ENCODE results near the gene GRHL1. TPM values are rescaled to one million over a fixed set of nuclear protein-coding genes. Genes with fewer than 3 reads are reported as not detected.

The GRHL1 gene
- total and polyA plus RNA-seq, 3 donors from 2014 or later, result 4.6 to 8.3 (median 8.0) TPM

DNA sequence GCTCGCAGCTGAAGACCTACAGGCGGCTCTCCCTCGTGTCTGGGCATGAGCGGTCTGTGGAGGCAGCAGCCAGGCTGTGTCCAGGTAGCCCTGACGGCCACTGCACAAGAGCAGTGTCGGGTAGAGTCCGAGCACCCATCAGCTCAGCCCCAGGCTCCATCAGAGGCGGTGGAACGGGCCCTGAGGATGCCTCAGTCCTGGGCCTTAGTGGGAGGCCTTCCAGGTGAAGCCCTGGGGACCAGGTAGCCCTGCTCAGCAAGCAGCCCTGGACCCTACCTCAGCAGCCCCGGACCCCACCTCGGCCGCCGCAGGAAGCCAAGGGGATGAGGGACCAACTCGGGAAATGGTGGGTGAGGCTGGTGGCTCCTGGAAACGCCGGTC, 70.5 kb downstream of the GRHL1 start:
- H3K27ac ChIP-seq, result no peak overlapping the region
- H3K27me3 ChIP-seq, result no peaks in the 10 kb centered on the region
- no peaks in the 10 kb centered on the region for H3K36me3 ChIP-seq (ENCODE audit: low read depth, missing control alignments)
- DNase-seq, result no peak
- no peak for TF ChIP-seq POLR2A (IDR thresholded peaks at IDR 0.05)
- TF ChIP-seq CTCF (IDR thresholded peaks at IDR 0.05), result no peak
- H3K4me3 ChIP-seq, result no peak overlapping the region
- intact Hi-C loops (cut with DNase I; ENCODE audit: low total_unique reads), result no loop called here
- no peaks in the 10 kb centered on the region for H3K9me3 ChIP-seq
- H3K4me1 ChIP-seq, result no peaks in the 10 kb centered on the region
- 87 to 96% methylated on average over 4 to 13 of the region's 16 CpGs for WGBS, 2 donors

DNA sequence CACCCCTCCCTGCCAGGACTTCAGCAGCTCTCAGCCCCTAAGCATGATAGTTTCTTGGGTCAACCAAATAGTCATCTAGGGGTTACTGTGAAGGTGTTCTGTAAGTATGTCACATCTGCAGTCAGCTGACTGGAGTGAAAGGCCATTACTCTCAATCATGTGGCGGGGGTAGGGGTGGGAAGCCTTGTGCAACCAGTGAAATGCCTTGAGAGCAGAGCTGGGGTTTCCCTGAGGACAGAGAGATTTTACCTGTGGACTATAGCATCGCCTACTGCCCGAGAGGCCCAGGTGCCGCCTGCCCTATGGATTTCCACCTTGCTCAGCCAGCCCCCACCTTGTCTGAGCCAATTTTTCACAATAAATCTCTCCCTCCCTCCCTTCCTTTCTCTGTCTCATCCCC, 71.0 kb downstream of the GRHL1 start:
- H3K36me3 ChIP-seq (ENCODE audit: low read depth, missing control alignments), result no peaks in the 10 kb centered on the region
- no peaks in the 10 kb centered on the region for H3K27me3 ChIP-seq
- no peak overlapping the region for H3K4me3 ChIP-seq
- DNase-seq, result no peak
- intact Hi-C loops (cut with DNase I; ENCODE audit: low total_unique reads), result no loop called here
- TF ChIP-seq CTCF (IDR thresholded peaks at IDR 0.05) (no peak), POLR2A (IDR thresholded peaks at IDR 0.05) (no peak)
- 94 to 95% methylated on average over 4 of the region's 4 CpGs for WGBS, 2 donors
- no peak overlapping the region for H3K27ac ChIP-seq
- no peaks in the 10 kb centered on the region for H3K4me1 ChIP-seq
- H3K9me3 ChIP-seq, result no peaks in the 10 kb centered on the region

DNA sequence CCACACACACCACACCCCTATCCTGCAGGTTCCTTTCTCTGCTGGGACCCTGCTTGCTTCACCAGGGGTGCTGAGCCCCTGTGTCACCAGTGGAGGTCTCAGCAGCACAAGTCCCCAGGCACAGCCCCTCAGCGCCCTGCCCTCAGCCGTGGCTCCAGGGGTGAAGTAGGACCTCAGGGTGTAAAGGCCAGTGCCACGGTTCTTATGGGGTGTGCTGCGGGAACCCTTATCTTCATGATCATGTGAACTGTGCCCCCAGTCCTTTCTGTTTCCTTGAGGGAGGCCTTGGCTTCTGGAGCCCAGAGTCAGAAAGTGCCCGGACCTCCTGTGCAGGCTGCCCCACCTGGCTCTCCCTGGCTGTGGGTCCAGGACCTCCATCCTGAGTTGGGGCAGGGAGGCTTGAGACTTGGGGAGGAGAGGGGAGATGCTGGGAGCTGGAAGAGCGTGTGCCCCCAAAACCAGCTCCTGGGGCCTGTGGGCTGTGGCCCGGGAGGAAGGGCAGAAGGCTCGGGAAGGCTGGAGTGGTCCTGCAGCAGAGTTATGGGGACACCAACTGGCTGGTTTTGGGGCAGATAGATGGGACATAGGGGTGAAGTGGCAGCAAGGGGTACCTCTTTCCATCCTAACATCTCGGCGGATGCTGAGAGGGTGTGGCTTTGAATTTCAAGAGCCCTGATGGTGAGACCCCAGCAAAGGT, 71.6 kb downstream of the GRHL1 start:
- Histone ChIP-seq H3K27ac (no peak overlapping the region), H3K4me3 (no peak overlapping the region), H3K9me3 (no peaks in the 10 kb centered on the region), H3K4me1 (no peaks in the 10 kb centered on the region), H3K27me3 (no peaks in the 10 kb centered on the region), H3K36me3 (ENCODE audit: low read depth, missing control alignments) (no peaks in the 10 kb centered on the region)
- intact Hi-C loops (cut with DNase I; ENCODE audit: low total_unique reads), result no loop called here
- no peak for TF ChIP-seq CTCF (IDR thresholded peaks at IDR 0.05)
- no peak for TF ChIP-seq POLR2A (IDR thresholded peaks at IDR 0.05)
- WGBS, 2 donors, result 81 to 86% methylated on average over 6 to 10 of the region's 10 CpGs
- DNase-seq, result no peak

- intact Hi-C loops (cut with DNase I; ENCODE audit: low total_unique reads), result no loop called here
- Histone ChIP-seq H3K27me3 (no peaks in the 10 kb centered on the region), H3K4me1 (peaks cover 6% of the 10 kb centered on the region), H3K36me3 (ENCODE audit: low read depth, missing control alignments) (no peaks in the 10 kb centered on the region), H3K9me3 (no peaks in the 10 kb centered on the region), H3K27ac (no peak overlapping the region), H3K4me3 (no peak overlapping the region)
- DNase-seq, result no peak
- 86 to 90% methylated on average over 8 of the region's 8 CpGs for whole genome bisulfite sequencing, 2 donors
- TF ChIP-seq CTCF (IDR thresholded peaks at IDR 0.05), result no peak
- no peak for TF ChIP-seq POLR2A (IDR thresholded peaks at IDR 0.05)
These were observed 75.6 kb downstream of the GRHL1 start for GRCh38 chr2:10026940-10027569.

Data from testis (tissue), 3 donors.